Smooth muscle cell (in vitro differentiated cells): ENCODE data around the gene RNU1-1. TPM values are rescaled to one million over a fixed set of nuclear protein-coding genes. Genes with fewer than 3 reads are reported as not detected.
A peak's percentile ranks its signal among the peaks of the same experiment; 100 is the strongest.
"Not testable (repeated sequence)": the region's sequence is repeated elsewhere in the genome, so short reads cannot be mapped to it uniquely, and the experiment has no call there.

Source experiments
- DNase-seq: peaks from one replicate; lab custom pipeline; 2025; ENCODE audit not compliant: unreplicated experiment; lab: John Stamatoyannopoulos, UW
- H2AFZ ChIP-seq: fragments of 200-600 bp; sonication (generic); 2 replicates; pipeline ENCODE4 v1.6.0; 2016; ENCODE audit warnings: antibody characterized with exemption, low read depth, mild to moderate bottlenecking
- H3F3A ChIP-seq: fragments of 200-600 bp; sonication (generic); 2 replicates; pipeline ENCODE4 v1.6.0; 2017; ENCODE audit warnings: antibody characterized with exemption, low read depth
- H3K27ac ChIP-seq: fragments of 200-600 bp; sonication (generic); 2 replicates; pipeline ENCODE4 v1.5.1; 2016; ENCODE audit warnings: low read depth, mild to moderate bottlenecking
- H3K27me3 ChIP-seq: fragments of 200-600 bp; sonication (generic); 2 replicates; pipeline ENCODE4 v1.6.1; 2016; ENCODE audit warnings: low read depth, mild to moderate bottlenecking
- H3K36me3 ChIP-seq: fragments of 200-600 bp; sonication (generic); 2 replicates; pipeline ENCODE4 v1.5.1; 2016; ENCODE audit warnings: low read depth
- H3K4me1 ChIP-seq: fragments of 200-600 bp; sonication (generic); 2 replicates; pipeline ENCODE4 v1.5.1; 2016; ENCODE audit warnings: low read depth
- H3K4me2 ChIP-seq: fragments of 200-600 bp; sonication (generic); 2 replicates; pipeline ENCODE4 v1.6.0; 2016; ENCODE audit warnings: mild to moderate bottlenecking
- H3K4me3 ChIP-seq: fragments of 200-600 bp; sonication (generic); 2 replicates; pipeline ENCODE4 v1.5.1; 2016; ENCODE audit warnings: mild to moderate bottlenecking
- H3K79me2 ChIP-seq: fragments of 200-600 bp; sonication (generic); 2 replicates; pipeline ENCODE4 v1.6.0; 2016; ENCODE audit warnings: low read depth, mild to moderate bottlenecking
- H3K9ac ChIP-seq: fragments of 200-600 bp; sonication (generic); 2 replicates; pipeline ENCODE4 v1.6.0; 2016; ENCODE audit warnings: low read depth
- H3K9me3 ChIP-seq: fragments of 200-600 bp; sonication (generic); replicated peaks from 2 replicates; pipeline ENCODE4 v1.5.1; 2016; ENCODE audit warnings: low read depth
- H4K20me1 ChIP-seq: fragments of 200-600 bp; sonication (generic); 2 replicates; pipeline ENCODE4 v1.6.0; 2016; ENCODE audit warnings: low read depth
- WGBS: methylation state at CpG from one replicate; pipeline ENCODE4 v1.1.7; 2016; ENCODE audit warnings: low lambda C conversion rate; 5-methylcytosine and 5-hydroxymethylcytosine counted together
- polyA plus RNA-seq: library from polyadenylated mRNA; unstranded; fragments of >200 nt; fragmentation: Nextera tagmentation; extraction: Ambion mirVana; gene quantifications from 2 replicates; pipeline ENCODE4 v1.2.1, GENCODE V29; 2016
- total RNA-seq: library from RNA; depleted of rRNA; stranded (reverse); fragments of >200 nt; gene quantifications from 2 replicates; pipeline ENCODE4 v1.2.3, GENCODE V29; 2014

Gene RNU1-1
- total and polyA plus RNA-seq, 2 experiments from 2014 or later: under 0.01 to 4.2 TPM

GRCh38 chr1:16519255-16519951 is 5.3 kb upstream of the RNU1-1 start:
- WGBS: 30% methylated on average over 6 of the region's 6 CpGs
- peak overlapping the region; percentile 87 for H3K4me2 ChIP-seq
- H3K4me1 ChIP-seq, H3F3A ChIP-seq, DNase-seq, H3K79me2 ChIP-seq, H4K20me1 ChIP-seq, H2AFZ ChIP-seq, H3K36me3 ChIP-seq, H3K9ac ChIP-seq, H3K4me3 ChIP-seq, H3K9me3 ChIP-seq, H3K27me3 ChIP-seq: not testable (repeated sequence)
- peak overlapping the region; percentile 13 for H3K27ac ChIP-seq

- not testable (repeated sequence) for H2AFZ ChIP-seq, H3K4me1 ChIP-seq, H3K79me2 ChIP-seq, H3K9ac ChIP-seq, H3F3A ChIP-seq, H3K4me3 ChIP-seq, DNase-seq, H3K4me2 ChIP-seq, H3K9me3 ChIP-seq, H3K36me3 ChIP-seq, H3K27me3 ChIP-seq, H4K20me1 ChIP-seq
- peak overlapping the region; percentile 1 for H3K27ac ChIP-seq
- WGBS: 54% methylated on average over 3 of the region's 3 CpGs
Observed at GRCh38 chr1:16518913-16519254, 4.8 kb upstream of the RNU1-1 start.

- not testable (repeated sequence) for H3K79me2 ChIP-seq, H3F3A ChIP-seq, H2AFZ ChIP-seq, DNase-seq, H3K9ac ChIP-seq, H3K4me2 ChIP-seq, H3K36me3 ChIP-seq, H3K27ac ChIP-seq, H3K4me1 ChIP-seq, H3K27me3 ChIP-seq, H4K20me1 ChIP-seq, H3K9me3 ChIP-seq, H3K4me3 ChIP-seq
- 79% methylated on average over 5 of the region's 5 CpGs for WGBS
Observed at GRCh38 chr1:16516694-16517410, 2.8 kb upstream of the RNU1-1 start.

- not testable (repeated sequence) for DNase-seq, H4K20me1 ChIP-seq, H3K79me2 ChIP-seq, H3K36me3 ChIP-seq, H2AFZ ChIP-seq, H3K9me3 ChIP-seq, H3F3A ChIP-seq, H3K27me3 ChIP-seq, H3K9ac ChIP-seq, H3K4me1 ChIP-seq
- H3K27ac ChIP-seq: peak overlapping the region; percentile 31
- H3K4me2 ChIP-seq: peak overlapping the region; percentile 30
- peak overlapping the region; percentile 19 for H3K4me3 ChIP-seq
- WGBS: 2% methylated on average over 26 of the region's 26 CpGs
Observed at GRCh38 chr1:16513412-16514106, 526 bp downstream of the RNU1-1 start.

- H3K27ac ChIP-seq, H3K27me3 ChIP-seq, H3F3A ChIP-seq, H3K79me2 ChIP-seq, H4K20me1 ChIP-seq, H3K4me1 ChIP-seq, H2AFZ ChIP-seq, DNase-seq, H3K9me3 ChIP-seq, H3K9ac ChIP-seq, H3K36me3 ChIP-seq: not testable (repeated sequence)
- Histone ChIP-seq H3K4me2 (peak overlapping the region; percentile 37), H3K4me3 (peak overlapping the region; percentile 19)
- 72% methylated on average over 14 of the region's 15 CpGs for WGBS
Observed at GRCh38 chr1:16512624-16513411, 1.3 kb downstream of the RNU1-1 start.

GRCh38 chr1:16511926-16512325 is 2.2 kb downstream of the RNU1-1 start:
- not testable (repeated sequence) for H3K9me3 ChIP-seq, H3K79me2 ChIP-seq, H3K27me3 ChIP-seq, DNase-seq, H3F3A ChIP-seq, H3K36me3 ChIP-seq, H3K9ac ChIP-seq, H3K4me1 ChIP-seq, H3K4me2 ChIP-seq, H3K27ac ChIP-seq, H3K4me3 ChIP-seq, H2AFZ ChIP-seq, H4K20me1 ChIP-seq
- 85% methylated on average over 1 of the region's 1 CpG for WGBS

- not testable (repeated sequence) for H3K27ac ChIP-seq, H2AFZ ChIP-seq, H3K9ac ChIP-seq, H3K27me3 ChIP-seq, H3K4me3 ChIP-seq, H3K36me3 ChIP-seq, H3K9me3 ChIP-seq, H3K4me2 ChIP-seq, H3K4me1 ChIP-seq, H3K79me2 ChIP-seq, H3F3A ChIP-seq, DNase-seq, H4K20me1 ChIP-seq
- 80% methylated on average over 8 of the region's 8 CpGs for WGBS
Observed at GRCh38 chr1:16508861-16509445, 5.1 kb downstream of the RNU1-1 start.
